WTC11 (cell line): ENCODE data around the gene MIEF1. TPM values are rescaled to one million over a fixed set of nuclear protein-coding genes. Genes with fewer than 3 reads are reported as not detected.

Experiments used
- ATAC-seq: fragments of 200-7000 bp; cut with Tn5 transposase; 2 replicates; pipeline ENCODE4 v1.10.0; 2021; ENCODE audit warnings: mild to moderate bottlenecking, moderate library complexity
- CTCF ChIA-PET: fragments of 300-600 bp; sonication (Branson Sonifier 250); formaldehyde crosslinking; loops from one replicate; lab custom pipeline; 2021; ENCODE audit warnings: antibody characterized with exemption; lab: Charles Lee
- POLR2A ChIA-PET: fragments of 350-600 bp; sonication (Branson Sonifier 250); formaldehyde crosslinking; loops from one replicate; lab custom pipeline; 2021; ENCODE audit warnings: antibody characterized with exemption; lab: Charles Lee
- DNase-seq: peaks from one replicate; pipeline ENCODE4 v3.0.0; 2021; ENCODE audit warnings: low spot score
- H3K27ac Mint-ChIP-seq: 2 replicates; pipeline ENCODE4 v1.8.0; 2021; ENCODE audit warnings: mixed read lengths
- H3K27me3 Mint-ChIP-seq: 2 replicates; pipeline ENCODE4 v1.8.0; 2021; ENCODE audit warnings: low read depth, mild to moderate bottlenecking, moderate library complexity, mixed read lengths
- H3K36me3 Mint-ChIP-seq: 2 replicates; pipeline ENCODE4 v1.8.0; 2021; ENCODE audit warnings: mixed read lengths
- H3K4me1 Mint-ChIP-seq: 2 replicates; pipeline ENCODE4 v1.8.0; 2022; ENCODE audit warnings: mixed read lengths
- H3K4me3 Mint-ChIP-seq: 2 replicates; pipeline ENCODE4 v1.8.0; 2021; ENCODE audit warnings: mild to moderate bottlenecking, moderate library complexity, mixed read lengths
- H3K9me3 Mint-ChIP-seq: 2 replicates; pipeline ENCODE4 v1.8.0; 2021; ENCODE audit warnings: mixed read lengths
- ATF6 ChIP-seq: sonication (generic); formaldehyde crosslinking; IDR thresholded peaks from 2 replicates; pipeline ENCODE4 v1.8.1; 2023; ENCODE audit warnings: mild to moderate bottlenecking, missing genetic modification reagents
- E2F1 ChIP-seq: sonication (generic); formaldehyde crosslinking; IDR thresholded peaks from 2 replicates; pipeline ENCODE4 v1.8.0; 2022; ENCODE audit warnings: mild to moderate bottlenecking, missing genetic modification reagents
- E2F4 ChIP-seq: sonication (generic); formaldehyde crosslinking; IDR thresholded peaks from 2 replicates; pipeline ENCODE4 v1.8.1; 2022; ENCODE audit warnings: low read depth, mild to moderate bottlenecking, moderate library complexity, missing genetic modification reagents, borderline replicate concordance
- E2F5 ChIP-seq: sonication (generic); formaldehyde crosslinking; IDR thresholded peaks from 2 replicates; pipeline ENCODE4 v1.8.1; 2022; ENCODE audit warnings: mild to moderate bottlenecking, moderate library complexity, missing genetic modification reagents
- FOXK1 ChIP-seq: sonication (generic); formaldehyde crosslinking; IDR thresholded peaks from 2 replicates; pipeline ENCODE4 v1.8.0; 2022; ENCODE audit warnings: mild to moderate bottlenecking, moderate library complexity, missing genetic modification reagents
- HMGXB4 ChIP-seq: sonication (generic); formaldehyde crosslinking; IDR thresholded peaks from 2 replicates; pipeline ENCODE4 v1.8.1; 2023; ENCODE audit warnings: mild to moderate bottlenecking, moderate library complexity, missing genetic modification reagents
- ZNF121 ChIP-seq: sonication (generic); formaldehyde crosslinking; IDR thresholded peaks from 2 replicates; pipeline ENCODE4 v1.8.0; 2023; ENCODE audit warnings: missing genetic modification reagents
- ZNF263 ChIP-seq: sonication (generic); formaldehyde crosslinking; IDR thresholded peaks from 2 replicates; pipeline ENCODE4 v1.8.1; 2022; ENCODE audit warnings: low read depth, mild to moderate bottlenecking, moderate library complexity, missing genetic modification reagents
- ZNF416 ChIP-seq: fragments of 250-450 bp; sonication (Bioruptor Pico); IDR thresholded peaks from 2 replicates; pipeline ENCODE4 v1.9.0; 2021; ENCODE audit warnings: mild to moderate bottlenecking, inconsistent platforms
- ZNF671 ChIP-seq: fragments of 250-450 bp; sonication (Bioruptor Pico); IDR thresholded peaks from 2 replicates; pipeline ENCODE4 v1.8.0; 2021; ENCODE audit warnings: mild to moderate bottlenecking
- total RNA-seq: library from RNA; stranded (reverse); gene quantifications from 3 replicates; pipeline ENCODE4 v1.2.3, GENCODE V29; 2021

Gene MIEF1
- total RNA-seq, 1 experiment from 2014 or later: 38.7 TPM

GRCh38 chr22:39567135-39567946 is 65.3 kb downstream of the MIEF1 start:
- Mint-ChIP-seq H3K27me3 (no peaks in the 10 kb centered on the region; the same call in 1 of the 2 replicates), H3K27ac (no peak overlapping the region), H3K4me1 (peaks cover 4% of the 10 kb centered on the region; the same call in 1 of the 2 replicates), H3K9me3 (peaks cover 10% of the 10 kb centered on the region), H3K4me3 (no peak overlapping the region), H3K36me3 (no peaks in the 10 kb centered on the region)
- CTCF ChIA-PET: interaction anchor here (0.6 to 1.2 kb wide), 7 partner anchors 10 to 595 kb away, joined by 3 to 4 read pairs (median 3); no protein-coding TSS in a partner anchor
- TF ChIP-seq HMGXB4 (CRISPR knock-in tag) (no peak), E2F4 (CRISPR knock-in tag) (no peak), E2F5 (CRISPR knock-in tag) (no peak), ZNF671 (CRISPR knock-in tag) (no peak), ZNF416 (CRISPR knock-in tag) (no peak), E2F1 (CRISPR knock-in tag) (no peak), FOXK1 (CRISPR knock-in tag) (no peak), ATF6 (CRISPR knock-in tag) (no peak), ZNF263 (CRISPR knock-in tag) (no peak), ZNF121 (CRISPR knock-in tag) (no peak)
- ATAC-seq: peak; percentile 58
- POLR2A ChIA-PET: interaction anchor here (0.6 kb wide), 1 partner anchor 512 kb away, joined by 4 read pairs; no protein-coding TSS in a partner anchor
- DNase-seq: no peak

Other genes with a start within 250 kb of the MIEF1 start
- gene RPL3, start 182.7 kb upstream of the MIEF1 start, total RNA-seq: 3,009 to 3,279 TPM (median 3,249 TPM) in 3 replicates
- 26.5 to 35.3 TPM (median 28.7 TPM) in 3 replicates for gene SYNGR1, start 152.3 kb upstream of the MIEF1 start, total RNA-seq
- gene TAB1, start 102.5 kb upstream of the MIEF1 start, total RNA-seq: 36.8 to 38.3 TPM (median 38.0 TPM) in 3 replicates
- gene MGAT3, start 45.3 kb upstream of the MIEF1 start, total RNA-seq: 10.3 to 11.4 TPM (median 11.4 TPM) in 3 replicates
- 361 to 460 TPM (median 371 TPM) in 3 replicates for gene ATF4, start 18.3 kb downstream of the MIEF1 start, total RNA-seq
- 88.9 to 102 TPM (median 89.0 TPM) in 3 replicates for gene RPS19BP1, start 30.5 kb downstream of the MIEF1 start, total RNA-seq
- 2.1 to 2.9 TPM (median 2.3 TPM) in 3 replicates for gene CACNA1I, start 68.5 kb downstream of the MIEF1 start, total RNA-seq